ENCODE results near the gene ETV2.
A peak's percentile ranks its signal among the peaks of the same experiment; 100 is the strongest.
"Not testable (repeated sequence)": the region's sequence is repeated elsewhere in the genome, so short reads cannot be mapped to it uniquely, and the experiment has no call there.

Gene ETV2

GRCh38 chr19:35644987-35645679, 3.6 kb downstream of the ETV2 start:
- Histone ChIP-seq H3K9me3 (ENCODE audit: low read depth, low read length) (no peaks in the 10 kb centered on the region), H3K4me3 (peak overlapping the region; percentile 97), H3K9ac (ENCODE audit: insufficient read length) (peak overlapping the region; percentile 65), H3K36me3 (ENCODE audit: insufficient read depth, low read length) (no peaks in the 10 kb centered on the region), H3K27ac (peak overlapping the region; percentile 68; the same call in 1 of the 2 replicates)
- DNase-seq (ENCODE audit: low read depth, low spot score): peak; percentile 37
- TF ChIP-seq FOXP2 (optimal IDR thresholded peaks at IDR 0.05; ENCODE audit: control extremely low read depth, extremely low read length, insufficient read depth) (no peak), POLR2AphosphoS5 (IDR thresholded peaks at IDR 0.05; ENCODE audit: borderline replicate concordance, low read depth, low read length) (peak; percentile 77; the same call in 1 of the 2 replicates)

GRCh38 chr19:35645680-35646511, 4.4 kb downstream of the ETV2 start:
- Histone ChIP-seq H3K9me3 (ENCODE audit: low read depth, low read length) (no peaks in the 10 kb centered on the region), H3K9ac (ENCODE audit: insufficient read length) (no peak overlapping the region), H3K27ac (peak overlapping the region; percentile 85), H3K4me3 (no peak overlapping the region; the same call in 1 of the 2 replicates), H3K36me3 (ENCODE audit: insufficient read depth, low read length) (peaks cover under 1% of the 10 kb centered on the region; the same call in 1 of the 2 replicates)
- DNase-seq (ENCODE audit: low read depth, low spot score): no peak
- TF ChIP-seq EZH2 (IDR thresholded peaks at IDR 0.05): no peak
- no peak for TF ChIP-seq FOXP2 (optimal IDR thresholded peaks at IDR 0.05; ENCODE audit: control extremely low read depth, extremely low read length, insufficient read depth)
- no peak for TF ChIP-seq POLR2AphosphoS5 (IDR thresholded peaks at IDR 0.05; ENCODE audit: borderline replicate concordance, low read depth, low read length)

GRCh38 chr19:35648017-35648961, 6.7 kb downstream of the ETV2 start, which contains the start of gene COX6B1:
TSS of gene COX6B1 (plus strand) at chr19:35648323. CDS start at chr19:35651244, 2,921 bp downstream.
- Histone ChIP-seq H3K4me3 (peak within 1 kb of the TSS; percentile 97), H3K36me3 (ENCODE audit: insufficient read depth, low read length) (peaks cover 4% of the 10 kb centered on the region; the same call in 1 of the 2 replicates), H3K9ac (ENCODE audit: insufficient read length) (peak within 1 kb of the TSS; percentile 84), H3K27ac (peak within 1 kb of the TSS; percentile 85; the same call in 1 of the 2 replicates), H3K9me3 (ENCODE audit: low read depth, low read length) (no peaks in the 10 kb centered on the region)
- peak; percentile 90 for DNase-seq (ENCODE audit: low read depth, low spot score)
- TF ChIP-seq POLR2AphosphoS5 (IDR thresholded peaks at IDR 0.05; ENCODE audit: borderline replicate concordance, low read depth, low read length): peak; percentile 97
- TF ChIP-seq EZH2 (IDR thresholded peaks at IDR 0.05): no peak

GRCh38 chr19:35650581-35650980, 9.0 kb downstream of the ETV2 start:
- Histone ChIP-seq H3K9me3 (ENCODE audit: low read depth, low read length) (no peaks in the 10 kb centered on the region), H3K9ac (ENCODE audit: insufficient read length) (no peak overlapping the region), H3K27ac (no peak overlapping the region), H3K36me3 (ENCODE audit: insufficient read depth, low read length) (peaks cover 21% of the 10 kb centered on the region), H3K4me3 (no peak overlapping the region)
- TF ChIP-seq EZH2 (IDR thresholded peaks at IDR 0.05): no peak
- TF ChIP-seq POLR2AphosphoS5 (IDR thresholded peaks at IDR 0.05; ENCODE audit: borderline replicate concordance, low read depth, low read length): no peak
- no peak for TF ChIP-seq FOXP2 (optimal IDR thresholded peaks at IDR 0.05; ENCODE audit: control extremely low read depth, extremely low read length, insufficient read depth)
- no peak for DNase-seq (ENCODE audit: low read depth, low spot score)

- H3K4me3 ChIP-seq; H3K9me3 ChIP-seq (ENCODE audit: low read depth, low read length); DNase-seq (ENCODE audit: low read depth, low spot score); H3K27ac ChIP-seq; H3K9ac ChIP-seq (ENCODE audit: insufficient read length): not testable (repeated sequence)
- H3K36me3 ChIP-seq (ENCODE audit: insufficient read depth, low read length): peaks cover 48% of the 10 kb centered on the region
Measured at GRCh38 chr19:35654828-35655227, 13.3 kb downstream of the ETV2 start.

GRCh38 chr19:35655600-35655999, 14.1 kb downstream of the ETV2 start:
- Histone ChIP-seq H3K9me3 (ENCODE audit: low read depth, low read length) (no peaks in the 10 kb centered on the region), H3K36me3 (ENCODE audit: insufficient read depth, low read length) (peaks cover 48% of the 10 kb centered on the region), H3K4me3 (no peak overlapping the region), H3K9ac (ENCODE audit: insufficient read length) (no peak overlapping the region), H3K27ac (no peak overlapping the region)
- DNase-seq (ENCODE audit: low read depth, low spot score): no peak
- no peak for TF ChIP-seq EZH2 (IDR thresholded peaks at IDR 0.05)
- no peak for TF ChIP-seq POLR2AphosphoS5 (IDR thresholded peaks at IDR 0.05; ENCODE audit: borderline replicate concordance, low read depth, low read length)

- Histone ChIP-seq H3K36me3 (ENCODE audit: insufficient read depth, low read length) (peaks cover 44% of the 10 kb centered on the region), H3K9ac (ENCODE audit: insufficient read length) (no peak overlapping the region), H3K9me3 (ENCODE audit: low read depth, low read length) (no peaks in the 10 kb centered on the region), H3K27ac (no peak overlapping the region), H3K4me3 (no peak overlapping the region)
- DNase-seq (ENCODE audit: low read depth, low spot score): no peak
- TF ChIP-seq EZH2 (IDR thresholded peaks at IDR 0.05): no peak
- no peak for TF ChIP-seq FOXP2 (optimal IDR thresholded peaks at IDR 0.05; ENCODE audit: control extremely low read depth, extremely low read length, insufficient read depth)
- TF ChIP-seq POLR2AphosphoS5 (IDR thresholded peaks at IDR 0.05; ENCODE audit: borderline replicate concordance, low read depth, low read length): no peak
Measured at GRCh38 chr19:35656700-35657099, 15.2 kb downstream of the ETV2 start.

Data from SK-N-MC (cell line).